HG02884 (cell line): ENCODE data around the gene ZBTB7C.

Experiments used
- ATAC-seq: cut with Tn5 transposase; IDR thresholded peaks from one replicate; pipeline ENCODE4 v1.9.1; 2021; ENCODE audit warnings: mild to moderate bottlenecking, moderate library complexity; ENCODE audit not compliant: unreplicated experiment

The ZBTB7C gene

DNA sequence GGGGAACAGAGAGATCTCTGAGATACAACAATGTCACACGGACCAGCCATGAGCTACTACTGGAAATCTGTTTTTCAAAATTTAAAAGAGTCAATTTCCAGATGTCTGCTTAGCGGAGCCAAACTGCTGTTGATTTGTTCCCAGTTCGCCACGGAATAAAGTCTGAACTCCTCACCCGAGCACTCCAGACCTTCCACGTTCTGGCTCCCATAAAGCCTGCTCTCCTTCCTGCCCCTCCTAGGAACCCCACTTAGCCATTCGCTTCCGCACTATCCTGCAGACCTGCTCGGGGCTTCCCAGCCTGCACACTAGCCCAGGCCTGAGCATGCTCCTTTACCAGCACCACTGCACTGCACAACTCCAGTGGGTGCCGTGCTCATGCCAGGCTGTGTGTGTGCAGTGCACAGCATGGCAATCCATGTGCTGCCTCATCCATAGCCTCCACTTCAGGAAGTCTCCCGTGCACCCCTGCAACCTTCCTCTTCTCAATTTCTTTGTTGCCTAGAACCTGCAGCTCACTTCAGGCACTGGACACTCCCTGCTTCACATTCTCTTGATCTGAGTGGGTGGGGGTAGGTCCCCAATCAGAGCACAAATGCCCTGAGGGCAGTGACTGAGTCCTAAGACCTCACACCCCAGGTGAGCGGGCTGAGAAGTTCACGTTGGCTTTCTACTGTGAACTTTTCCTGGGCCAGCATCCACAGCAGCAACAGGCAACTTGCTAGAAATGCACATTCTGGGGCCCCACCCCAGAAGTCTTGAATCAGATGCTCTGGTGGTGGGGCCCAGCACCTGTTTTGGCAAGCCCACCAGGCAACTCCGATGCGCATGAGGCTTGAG is 53.7 kb downstream of the ZBTB7C start:
- ATAC-seq: no peak

DNA sequence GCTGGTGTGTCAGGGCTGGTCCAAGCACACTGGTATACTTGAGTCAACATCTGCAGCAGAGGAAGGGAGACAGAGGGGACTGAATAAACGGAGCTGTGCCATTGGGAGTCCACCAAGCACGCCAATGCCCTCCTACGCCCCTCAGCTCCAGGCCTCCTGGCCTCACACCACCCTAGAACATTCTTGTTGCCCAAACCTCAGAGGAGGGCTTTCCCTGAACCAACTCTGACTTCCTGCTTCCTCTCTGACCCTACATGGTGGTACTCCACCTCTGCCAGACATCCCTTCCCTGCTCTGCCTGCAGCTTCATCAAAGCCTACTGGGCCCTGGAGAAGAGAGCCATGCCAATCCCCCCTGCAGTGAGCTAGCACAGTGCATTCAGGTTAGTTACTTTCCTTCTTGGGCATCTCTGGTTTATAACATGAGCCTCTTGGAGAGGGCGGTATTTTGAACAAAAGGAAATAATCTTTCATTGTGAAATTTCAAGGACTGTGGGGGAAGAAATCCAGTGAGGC is 54.4 kb downstream of the ZBTB7C start:
- ATAC-seq: no peak

DNA sequence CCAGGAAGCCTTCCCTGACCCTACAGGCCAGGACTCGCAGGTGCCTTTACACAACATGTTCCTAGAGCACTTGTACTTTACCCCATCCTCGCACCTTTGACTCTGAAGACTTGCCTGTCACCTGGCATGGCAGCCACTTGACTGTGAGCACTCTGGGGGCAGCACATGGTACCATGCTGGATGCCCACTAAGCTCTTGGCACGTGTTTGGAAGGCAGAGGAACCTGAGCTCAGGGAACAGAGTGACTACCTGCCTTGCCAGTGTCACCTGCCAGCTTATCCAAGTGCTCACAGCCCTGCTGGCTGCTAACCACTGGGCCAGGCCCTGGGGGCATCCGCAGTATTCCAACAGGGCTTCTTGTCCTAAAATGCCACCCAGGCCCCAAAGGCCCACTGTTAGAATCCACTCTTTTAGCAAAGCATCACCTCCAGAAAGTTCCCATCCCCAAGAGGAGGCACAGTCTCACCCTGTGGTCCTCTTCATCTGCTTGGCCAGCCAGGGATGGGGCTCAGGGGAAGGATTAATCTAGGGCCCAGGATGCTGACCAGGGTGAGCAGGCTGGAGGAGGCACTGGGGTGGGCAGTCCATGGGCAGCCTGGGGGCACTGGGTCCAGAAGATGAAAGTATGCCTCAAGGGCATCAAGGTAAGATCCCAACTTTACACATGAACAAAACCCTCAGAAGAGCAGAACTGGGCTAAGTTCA is 57.0 kb downstream of the ZBTB7C start:
- ATAC-seq: no peak

DNA sequence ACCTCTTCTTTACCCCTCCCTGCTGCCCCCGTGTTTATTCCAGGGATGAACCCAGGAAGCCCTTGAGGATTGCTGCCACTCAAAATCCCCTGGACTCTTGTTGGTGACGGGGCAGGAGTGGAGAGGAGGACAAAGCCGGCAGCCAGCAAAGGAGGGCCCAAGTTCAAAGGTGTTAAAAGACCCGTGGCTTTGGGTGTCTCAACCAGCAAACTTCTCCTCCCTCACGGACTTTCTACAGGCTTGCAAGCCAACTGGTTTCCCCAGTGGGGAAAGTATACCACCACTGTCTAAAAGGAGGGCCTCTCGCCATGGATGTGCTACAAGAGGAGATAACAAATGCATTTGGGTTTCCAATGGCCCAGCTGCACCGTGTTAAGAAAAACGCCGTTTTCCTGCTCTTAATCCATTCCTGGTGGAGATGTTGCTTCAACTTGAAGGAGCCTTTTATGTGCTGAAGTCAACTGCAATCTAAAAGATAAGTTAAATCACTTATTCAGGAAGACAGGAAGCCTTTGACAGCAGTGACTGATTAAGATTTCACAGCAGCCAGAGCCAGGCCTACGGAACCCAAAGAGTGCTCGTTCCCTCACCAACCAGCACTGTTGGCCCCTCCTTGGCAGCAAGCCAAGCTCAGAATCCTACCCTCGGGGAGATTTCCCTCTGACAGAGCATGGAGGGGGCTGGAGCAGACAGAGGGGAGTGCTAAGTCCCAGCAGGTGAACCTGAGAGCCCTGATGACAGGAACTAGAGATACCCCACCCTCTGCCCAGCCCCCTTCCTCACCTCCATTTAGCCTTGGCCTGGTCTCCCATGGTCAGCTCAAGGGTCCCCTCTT is 57.8 kb downstream of the ZBTB7C start:
- no peak for ATAC-seq

DNA sequence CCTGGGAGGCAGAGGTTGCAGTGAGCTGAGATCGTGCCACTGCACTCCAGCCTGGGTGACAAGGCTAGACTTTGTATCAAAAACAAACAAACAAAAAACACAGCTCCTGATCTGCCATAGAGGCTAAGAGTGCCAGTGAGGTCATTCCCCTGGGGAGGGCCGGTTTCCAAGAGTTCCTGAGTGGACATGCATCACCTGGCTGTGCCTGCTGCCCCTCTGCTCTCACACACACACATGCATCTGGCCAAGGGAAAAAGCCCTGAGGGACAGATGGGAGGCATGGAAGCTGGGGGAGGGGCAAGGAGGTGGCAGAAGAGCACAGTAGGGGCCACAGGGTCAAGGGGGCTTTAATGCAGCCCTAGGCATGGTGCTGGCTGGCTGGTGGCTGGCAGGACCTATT is 60.4 kb downstream of the ZBTB7C start:
- ATAC-seq: no peak

DNA sequence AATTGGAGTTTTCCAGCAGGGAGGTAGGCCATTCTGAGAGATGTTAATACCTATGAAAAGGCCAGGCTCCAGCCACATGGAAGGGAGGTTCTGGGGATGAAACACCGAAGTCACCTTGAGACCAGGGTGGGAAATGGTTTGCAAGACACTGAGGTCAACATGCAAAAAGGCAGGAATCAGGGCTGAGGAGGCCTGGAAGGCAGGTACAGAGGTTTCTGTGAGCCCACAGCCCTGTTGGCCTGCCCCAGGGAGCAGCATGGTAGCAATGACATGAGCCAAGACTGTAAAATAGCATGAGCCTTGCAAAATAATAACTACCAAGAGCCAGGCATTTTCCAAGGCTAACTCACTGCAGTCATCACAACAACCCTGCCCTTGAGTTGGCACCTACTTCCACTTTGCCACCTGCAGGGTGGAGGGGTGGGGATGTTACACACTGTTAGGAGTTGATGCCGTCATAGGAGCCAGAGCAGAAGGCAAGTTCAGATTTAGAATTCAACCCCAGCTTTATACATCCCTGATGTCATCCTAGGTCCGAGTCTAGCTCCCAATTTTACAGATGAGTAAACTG is 61.3 kb downstream of the ZBTB7C start:
- ATAC-seq: no peak

DNA sequence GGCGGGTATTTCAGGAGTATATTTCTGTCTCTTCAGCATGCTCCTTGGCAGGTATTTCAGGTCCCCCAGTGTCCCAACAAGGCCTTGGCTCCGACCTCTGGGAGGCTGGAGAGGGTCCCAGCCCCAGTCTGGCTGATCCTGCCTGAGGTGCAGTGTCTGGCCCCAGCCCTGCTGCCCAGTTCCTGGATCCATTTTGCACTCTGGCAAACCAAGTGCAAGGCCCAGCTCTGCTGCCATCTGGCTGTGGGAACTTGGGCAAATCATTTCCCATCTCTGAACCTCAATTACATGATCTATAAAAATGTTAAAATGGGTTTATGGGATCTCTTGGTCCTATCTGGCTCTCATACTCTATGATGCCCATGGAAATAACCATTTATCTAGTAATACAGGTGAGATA is 63.6 kb downstream of the ZBTB7C start:
- ATAC-seq: no peak

DNA sequence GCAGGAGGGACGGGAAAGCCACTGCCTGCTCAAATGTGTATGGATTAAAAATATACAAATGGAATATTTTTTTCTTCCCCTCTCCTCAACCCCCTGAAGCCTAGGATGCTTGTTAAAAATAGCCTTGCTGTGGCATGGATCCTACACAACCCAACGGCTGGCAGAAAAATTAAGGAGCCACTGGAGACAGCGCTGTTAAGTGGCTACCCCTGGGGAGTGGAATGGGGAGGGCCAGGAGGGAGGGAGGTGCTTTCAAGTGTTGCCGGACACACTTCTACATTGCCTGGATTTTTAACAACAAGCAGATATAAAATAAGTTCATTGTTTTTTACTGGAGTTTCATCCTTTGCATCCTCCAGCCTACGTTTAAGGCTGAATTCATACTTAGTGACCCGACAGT is 66.6 kb downstream of the ZBTB7C start:
- ATAC-seq: no peak

DNA sequence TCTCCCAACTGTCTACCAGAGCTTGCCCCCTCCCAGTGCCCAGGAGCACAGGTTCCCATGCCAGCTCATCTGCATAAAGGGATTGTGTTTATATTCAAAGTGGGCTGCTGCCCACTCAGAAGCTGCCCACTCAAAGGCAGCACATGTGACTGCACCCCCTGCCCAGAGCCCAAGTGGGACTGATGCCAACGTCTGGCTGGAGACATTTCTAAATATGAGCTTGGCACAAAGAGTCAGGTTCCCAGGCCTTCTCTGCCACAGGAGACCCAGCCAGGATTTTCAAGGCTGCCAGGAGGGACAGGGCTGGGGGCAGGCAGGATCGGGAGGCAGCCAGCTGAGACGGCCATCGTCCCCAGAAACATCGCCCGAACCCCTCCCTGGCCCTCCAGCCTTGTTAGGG is 67.1 kb downstream of the ZBTB7C start:
- ATAC-seq: no peak

DNA sequence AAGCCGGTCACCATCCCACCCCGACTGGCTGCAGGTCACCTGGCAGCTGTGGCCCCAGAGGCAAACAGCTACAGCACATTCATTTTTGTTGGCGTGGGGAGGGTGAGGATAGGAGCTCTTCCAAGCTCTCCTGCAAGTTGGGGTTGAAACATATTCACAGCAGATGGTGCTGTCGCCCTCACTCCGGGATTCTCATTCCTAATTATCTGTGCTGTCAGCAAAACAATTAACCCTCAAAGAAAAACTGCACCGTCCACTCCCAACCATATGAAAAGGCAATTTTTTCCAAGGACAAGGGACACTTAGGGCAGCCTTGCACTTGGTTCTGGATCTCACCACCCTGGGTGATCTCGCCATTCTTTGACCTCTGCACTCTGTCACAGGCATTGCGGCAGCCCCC is 68.6 kb downstream of the ZBTB7C start:
- no peak for ATAC-seq

DNA sequence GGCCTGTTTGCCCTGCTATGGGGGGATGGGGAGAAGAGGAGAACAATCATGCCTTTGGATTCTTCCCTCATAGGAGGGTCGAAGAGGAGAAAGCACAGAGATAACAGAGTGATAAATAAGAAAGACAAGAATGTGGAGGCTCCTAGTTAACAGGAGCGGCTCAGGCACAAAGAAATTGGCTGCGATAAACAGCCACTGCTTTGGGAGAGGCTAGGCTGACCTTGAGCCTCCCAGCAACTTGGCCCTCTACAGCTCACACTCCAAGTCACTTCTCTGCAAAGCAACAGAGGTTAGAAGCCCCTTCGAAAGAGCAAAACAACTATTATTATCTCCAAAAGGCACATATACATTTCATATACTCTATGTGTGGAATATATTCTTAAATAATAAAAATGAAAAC is 69.5 kb downstream of the ZBTB7C start:
- ATAC-seq: no peak

DNA sequence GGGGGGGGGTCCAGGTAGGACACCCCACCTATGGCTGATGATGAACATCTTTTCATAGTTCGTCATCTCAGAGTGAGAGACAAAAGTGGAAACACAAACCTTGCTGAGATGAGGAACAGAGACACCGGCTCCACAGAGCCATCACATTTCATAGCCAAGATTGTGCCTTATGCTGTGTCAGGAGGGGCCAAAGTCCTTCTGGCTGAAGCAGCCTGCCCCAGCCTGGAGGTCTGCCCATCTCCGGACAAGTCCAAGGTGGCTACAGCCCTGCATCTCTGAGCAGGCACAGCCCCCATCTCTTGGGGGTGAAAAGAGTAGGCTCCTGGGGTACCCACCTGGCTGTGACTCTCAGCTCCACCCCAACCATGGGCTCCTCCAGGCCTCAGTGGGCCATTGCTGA is 70.3 kb downstream of the ZBTB7C start:
- ATAC-seq: no peak

DNA sequence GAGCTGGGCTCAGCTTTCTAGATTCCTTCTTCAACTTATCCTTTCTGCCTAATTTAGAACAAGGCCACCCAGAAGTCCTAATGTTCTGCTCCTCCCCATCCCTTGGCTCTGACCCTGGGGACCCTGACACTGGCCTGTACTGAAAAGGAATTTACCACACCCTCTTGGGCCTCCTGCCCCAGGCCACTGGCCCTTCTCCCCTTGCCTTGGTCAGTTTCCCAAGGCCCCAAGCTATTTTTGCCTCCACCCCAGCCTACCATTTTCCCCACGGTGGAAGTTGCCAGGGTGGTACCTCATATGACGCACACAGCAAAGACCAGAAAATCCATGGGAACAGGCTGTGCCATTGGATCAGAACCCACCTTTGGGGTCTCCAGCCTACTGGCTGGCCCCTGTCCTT is 72.1 kb downstream of the ZBTB7C start:
- no peak for ATAC-seq

DNA sequence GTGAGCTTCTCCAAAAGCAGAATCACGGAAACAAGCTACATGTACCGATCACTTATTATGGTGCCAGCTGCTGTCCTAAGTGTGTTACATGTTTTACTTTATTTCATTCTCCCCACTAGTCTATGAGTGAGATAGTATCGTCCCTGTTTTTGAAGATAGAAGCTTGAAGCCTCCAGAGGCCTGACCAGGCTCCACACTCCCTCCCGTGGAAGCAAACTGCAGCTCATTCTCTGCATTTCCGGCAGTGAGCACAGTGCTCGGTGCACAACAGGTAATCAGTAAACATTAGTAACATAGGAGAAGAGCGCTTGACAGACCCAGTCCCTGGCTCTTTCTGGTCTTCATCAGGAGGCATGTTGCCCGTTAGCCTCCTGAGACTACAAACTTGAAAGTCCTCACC is 72.9 kb downstream of the ZBTB7C start:
- ATAC-seq: no peak

DNA sequence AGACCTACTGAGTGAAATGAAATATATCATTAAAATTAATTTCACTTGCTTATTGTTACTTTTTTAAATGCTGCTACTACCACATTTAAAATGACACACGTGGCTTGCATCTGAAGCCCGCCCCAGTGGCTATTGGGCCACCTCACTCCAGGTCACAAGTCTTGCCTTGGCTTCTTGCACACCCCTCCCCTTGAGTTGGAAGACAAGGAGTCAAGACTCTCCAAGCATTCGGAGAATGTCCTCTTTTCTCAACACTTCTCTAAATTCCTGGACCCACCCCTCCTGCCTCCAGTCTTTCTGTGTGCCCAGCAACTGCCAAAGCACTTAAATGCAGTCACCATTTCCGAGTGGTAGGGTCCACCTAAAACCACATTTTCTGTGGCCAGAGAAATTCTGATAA is 73.4 kb downstream of the ZBTB7C start:
- no peak for ATAC-seq

DNA sequence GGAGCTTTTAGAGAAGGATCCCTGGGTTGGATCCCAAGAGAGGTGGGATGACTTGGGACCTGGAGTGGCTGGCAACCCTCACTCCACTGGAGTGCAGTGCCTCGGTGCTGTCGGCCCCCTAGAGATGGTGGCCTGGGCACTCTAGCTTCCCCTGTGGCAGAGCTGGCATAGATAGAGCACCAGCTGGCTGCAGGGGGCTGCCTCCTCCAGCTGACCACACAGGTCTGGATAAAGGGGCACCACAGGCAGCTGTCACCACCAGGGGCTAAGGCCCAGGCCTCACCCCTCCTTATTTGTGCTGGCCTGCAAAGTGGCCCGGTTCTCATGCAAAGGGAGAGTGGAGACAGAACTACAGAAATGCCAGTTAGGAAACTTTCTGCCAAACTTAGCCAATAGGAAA is 74.3 kb downstream of the ZBTB7C start:
- no peak for ATAC-seq

DNA sequence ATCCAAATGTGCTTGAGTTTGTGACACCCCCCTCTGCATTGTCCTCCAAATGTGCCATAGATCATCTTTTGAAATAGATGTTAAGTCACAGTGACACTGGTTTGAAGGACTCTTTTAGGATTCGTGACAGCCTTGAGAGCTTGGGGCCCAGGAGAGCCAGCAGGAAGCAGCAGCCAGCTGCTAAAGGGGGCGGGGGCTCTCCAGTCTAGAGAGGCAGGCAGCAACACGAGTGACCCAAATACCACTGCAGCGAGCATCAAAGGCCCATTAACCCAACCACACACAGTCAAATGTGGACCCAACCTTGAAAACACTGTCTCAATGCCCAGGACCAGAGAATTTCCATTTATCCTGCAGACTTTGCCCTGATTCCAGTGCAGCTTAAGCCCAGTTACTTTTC is 75.6 kb downstream of the ZBTB7C start:
- no peak for ATAC-seq

DNA sequence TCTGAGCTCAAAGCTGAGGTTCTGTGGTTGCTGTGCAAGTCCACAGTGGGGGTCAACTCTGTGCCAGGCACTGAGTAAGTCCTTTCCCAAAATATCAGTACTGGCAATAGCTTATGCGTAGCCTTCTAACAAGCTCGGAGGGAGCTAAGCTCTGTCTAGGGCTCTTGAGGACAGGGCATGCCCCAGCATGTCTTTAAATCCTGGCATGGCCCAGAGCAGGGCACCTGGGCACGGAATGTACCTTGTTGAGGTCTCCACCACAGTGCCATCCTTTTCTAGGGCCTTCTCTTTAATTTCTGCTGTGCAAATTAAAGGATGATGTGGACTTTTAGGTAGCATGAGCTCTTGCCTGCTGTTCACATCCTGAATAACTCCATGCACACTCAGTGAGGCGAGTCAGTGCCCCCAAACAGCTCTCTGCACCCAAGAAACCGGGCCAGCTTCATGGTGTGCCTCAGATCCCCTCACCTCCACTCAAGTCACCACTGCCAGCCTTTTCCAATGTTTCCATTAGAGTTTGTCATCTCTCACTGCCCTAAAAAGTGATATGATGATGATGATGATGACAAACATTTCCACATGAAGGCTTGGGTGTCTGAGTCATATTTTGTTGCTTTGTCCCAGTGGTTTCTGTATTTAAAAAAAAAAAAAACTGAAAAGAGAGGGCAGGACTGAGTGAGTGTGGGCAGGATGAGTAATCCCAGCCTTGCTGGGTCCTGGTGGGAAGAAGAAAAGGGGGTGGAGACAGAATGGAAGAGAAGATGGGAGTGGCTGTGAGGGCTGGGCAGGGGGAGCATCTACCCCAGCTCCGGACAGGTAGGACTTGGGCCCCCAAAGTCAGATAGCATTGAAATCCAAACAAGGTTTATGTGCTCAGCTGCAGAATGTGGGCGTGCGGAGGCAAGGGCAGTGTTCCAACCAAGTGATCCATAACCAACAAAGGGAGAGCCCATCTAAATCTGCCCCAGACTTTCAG is 78.9 kb downstream of the ZBTB7C start:
- no peak for ATAC-seq

DNA sequence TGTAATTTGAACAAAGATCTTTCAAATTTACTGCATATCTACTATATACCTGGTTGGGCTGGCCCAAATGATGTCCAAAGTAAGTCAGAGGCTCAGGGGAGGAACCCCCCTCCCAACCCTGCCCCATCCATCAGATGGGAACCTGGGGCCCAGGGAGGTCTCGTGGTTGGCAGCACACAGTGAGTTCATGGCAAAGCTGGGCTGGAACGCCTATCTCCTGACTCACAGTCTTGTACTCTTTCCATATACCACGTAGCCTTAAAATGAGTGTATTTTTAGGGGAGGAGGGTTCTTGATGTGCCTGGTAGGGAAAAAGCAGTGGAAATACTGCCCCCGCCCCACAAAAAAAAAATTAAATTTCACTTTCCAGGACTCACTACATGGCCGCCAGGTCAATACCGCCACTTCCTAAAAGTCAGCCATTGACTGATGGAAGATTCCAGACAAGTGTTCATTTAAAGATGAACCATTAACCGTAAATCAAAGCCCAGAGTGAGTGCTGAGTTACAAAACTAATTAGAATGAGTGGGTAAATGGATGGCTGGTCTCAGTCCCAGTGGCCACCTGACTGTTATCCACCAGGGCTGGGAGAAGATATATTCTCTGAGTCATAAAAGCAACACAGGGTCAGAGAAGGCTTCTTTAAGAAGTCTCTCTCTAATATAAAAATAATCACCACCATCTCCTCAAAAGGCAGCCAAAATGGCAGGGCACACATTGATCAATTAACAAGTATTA is 80.5 kb downstream of the ZBTB7C start:
- no peak for ATAC-seq
